OCI-M2 (cell line): ENCODE results near the gene PTGES2.
A peak's percentile ranks its signal among the peaks of the same experiment; 100 is the strongest.

Source experiments
- DNase-seq: peaks from one replicate; lab custom pipeline; 2025; ENCODE audit not compliant: unreplicated experiment; lab: John Stamatoyannopoulos, UW

PTGES2 gene

DNA sequence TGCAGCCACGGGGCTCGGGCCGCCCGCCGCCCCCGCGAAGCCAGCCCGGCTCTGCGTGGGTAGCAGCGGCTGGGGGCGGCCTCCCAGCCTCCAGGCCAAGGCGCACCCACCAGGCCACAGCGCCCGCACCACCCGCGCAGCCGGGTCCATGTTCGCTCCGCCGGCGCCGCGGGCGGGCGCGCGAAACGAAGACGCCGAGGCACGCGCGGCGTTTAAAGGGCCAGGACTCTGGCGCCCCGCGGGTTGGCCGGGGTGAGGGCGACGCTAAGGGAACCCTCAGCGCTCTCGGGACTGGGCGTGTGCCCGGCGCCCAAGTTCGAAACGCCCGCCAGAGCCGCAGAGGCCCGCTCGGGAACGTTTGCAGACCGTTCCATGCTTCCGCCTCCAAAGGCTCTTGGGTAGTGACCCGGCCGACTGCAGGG is at the start of gene PTGES2:
Gene PTGES2, minus strand, starts transcription at position 162 of the 422 bp plus-strand sequence. Its CDS starts 12 bp downstream, at position 150.
- no peak for DNase-seq

DNA sequence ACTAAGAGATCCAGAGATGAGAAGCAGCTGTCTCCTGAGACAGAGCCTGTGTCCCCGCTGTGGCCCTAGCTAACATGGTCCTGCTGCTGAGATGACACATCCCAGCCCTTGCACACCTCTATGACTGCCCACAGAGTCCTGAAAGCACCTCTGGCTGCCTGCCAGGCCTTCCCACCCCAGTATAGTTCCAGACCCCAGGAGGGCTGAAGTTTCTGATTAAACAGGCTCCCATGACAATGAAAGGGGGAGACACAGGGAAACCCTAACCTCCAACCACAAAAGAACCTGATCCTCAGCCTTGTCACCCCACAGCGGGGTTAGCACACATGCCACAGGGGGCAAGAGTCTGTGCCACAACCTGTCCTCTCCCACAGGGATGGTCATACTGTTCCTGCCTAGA is 48.2 kb upstream of the PTGES2 start:
- DNase-seq = no peak

GRCh38 chr9:128175102-128175563 is 47.6 kb upstream of the PTGES2 start:
- no peak for DNase-seq

DNA sequence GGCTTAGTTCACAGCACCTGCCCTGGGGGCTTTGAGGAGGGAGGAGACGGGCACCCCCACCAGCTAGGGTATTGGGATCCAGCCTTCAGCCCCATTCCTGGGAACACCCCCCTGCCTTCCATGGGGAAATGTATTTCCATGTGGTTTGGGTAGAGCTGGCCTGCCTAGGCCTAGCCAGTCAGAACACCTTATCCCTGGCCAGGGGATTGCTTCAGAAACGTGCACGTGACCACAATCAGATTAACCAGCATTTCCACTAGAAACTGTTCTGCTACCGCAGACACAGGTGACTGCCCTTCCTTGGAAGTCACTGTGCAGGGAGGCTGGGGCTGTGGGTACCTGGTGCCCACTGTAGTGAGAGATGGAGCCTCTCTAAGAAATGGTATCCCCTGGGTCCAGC is 46.5 kb upstream of the PTGES2 start:
- no peak for DNase-seq

DNA sequence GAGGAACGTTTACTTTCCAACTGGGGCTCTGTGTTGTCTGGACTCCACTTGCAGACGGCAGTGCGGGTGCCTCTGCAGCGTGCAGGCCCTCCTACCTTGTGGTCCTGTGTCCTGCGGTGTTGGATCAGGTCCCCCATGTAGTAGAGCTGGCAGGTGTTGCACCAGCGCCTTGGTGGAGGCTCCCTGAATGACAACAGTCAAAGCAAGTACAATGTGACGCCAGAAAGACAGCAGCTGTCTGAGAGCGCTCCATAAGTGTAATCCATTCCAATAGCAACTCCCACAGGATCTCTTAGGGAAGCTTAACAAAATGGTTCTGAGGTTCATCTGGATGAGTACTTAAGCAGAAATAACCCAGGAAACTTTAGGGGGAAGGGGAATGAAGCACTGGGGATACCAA is 42.4 kb upstream of the PTGES2 start:
- DNase-seq = no peak

GRCh38 chr9:128169492-128169891 is 42.0 kb upstream of the PTGES2 start:
- no peak for DNase-seq

DNA sequence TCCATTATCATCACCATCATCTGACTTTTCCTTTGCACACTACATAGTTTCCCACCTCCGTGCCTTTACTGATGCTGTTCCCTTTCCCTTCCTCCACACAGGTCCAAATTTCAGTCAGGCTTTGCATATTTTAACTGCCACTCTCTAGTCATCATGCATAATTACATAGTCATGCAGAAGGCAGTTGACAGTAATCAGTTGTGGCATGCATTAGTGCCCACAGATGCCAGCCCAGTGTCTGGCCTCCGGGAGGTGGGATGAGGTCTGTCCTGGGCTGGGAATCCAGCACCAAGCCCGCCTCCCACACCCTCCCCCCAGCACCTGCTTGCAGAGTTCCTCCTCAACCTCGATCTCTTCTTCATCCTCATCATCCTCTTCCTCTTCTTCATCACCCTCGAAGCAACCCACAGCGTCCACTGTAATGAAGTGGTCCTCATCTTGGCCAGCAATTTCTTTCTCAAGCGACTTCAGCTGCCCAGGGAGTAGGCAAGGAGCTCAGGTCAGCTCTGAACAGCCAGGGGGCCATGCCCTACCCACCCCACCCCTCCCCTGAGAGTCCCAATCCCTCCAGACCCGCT is 41.3 kb upstream of the PTGES2 start:
- DNase-seq = no peak

- no peak for DNase-seq
These were observed 39.7 kb upstream of the PTGES2 start for GRCh38 chr9:128167209-128167608.

DNA sequence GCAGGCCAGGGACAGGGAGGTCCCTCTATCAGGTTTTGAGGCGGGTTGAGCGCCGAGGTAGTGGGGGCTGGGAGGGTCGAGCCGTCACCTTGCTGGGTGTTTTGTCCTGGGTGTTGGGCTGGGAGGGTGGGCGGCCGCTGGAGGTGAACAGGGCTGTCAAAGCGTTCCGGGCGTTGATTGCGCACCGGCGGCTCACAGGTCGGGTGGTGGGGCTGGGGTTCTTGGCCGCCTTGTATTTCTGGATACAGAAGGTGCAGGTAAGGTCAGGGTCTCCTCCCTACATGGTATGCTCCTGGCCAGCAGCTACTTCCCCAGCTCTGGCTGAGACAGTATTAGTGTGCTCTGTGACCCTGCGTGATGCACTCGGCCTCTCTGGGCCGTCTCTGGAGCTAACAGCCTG is 38.6 kb upstream of the PTGES2 start:
- no peak for DNase-seq

- no peak for DNase-seq
These were observed 36.9 kb upstream of the PTGES2 start for GRCh38 chr9:128164307-128164885.

GRCh38 chr9:128163523-128164306 is 36.2 kb upstream of the PTGES2 start:
- DNase-seq = no peak

GRCh38 chr9:128163027-128163515 is 35.5 kb upstream of the PTGES2 start:
- DNase-seq = no peak

GRCh38 chr9:128162215-128163026 is 34.9 kb upstream of the PTGES2 start:
- DNase-seq = no peak

DNA sequence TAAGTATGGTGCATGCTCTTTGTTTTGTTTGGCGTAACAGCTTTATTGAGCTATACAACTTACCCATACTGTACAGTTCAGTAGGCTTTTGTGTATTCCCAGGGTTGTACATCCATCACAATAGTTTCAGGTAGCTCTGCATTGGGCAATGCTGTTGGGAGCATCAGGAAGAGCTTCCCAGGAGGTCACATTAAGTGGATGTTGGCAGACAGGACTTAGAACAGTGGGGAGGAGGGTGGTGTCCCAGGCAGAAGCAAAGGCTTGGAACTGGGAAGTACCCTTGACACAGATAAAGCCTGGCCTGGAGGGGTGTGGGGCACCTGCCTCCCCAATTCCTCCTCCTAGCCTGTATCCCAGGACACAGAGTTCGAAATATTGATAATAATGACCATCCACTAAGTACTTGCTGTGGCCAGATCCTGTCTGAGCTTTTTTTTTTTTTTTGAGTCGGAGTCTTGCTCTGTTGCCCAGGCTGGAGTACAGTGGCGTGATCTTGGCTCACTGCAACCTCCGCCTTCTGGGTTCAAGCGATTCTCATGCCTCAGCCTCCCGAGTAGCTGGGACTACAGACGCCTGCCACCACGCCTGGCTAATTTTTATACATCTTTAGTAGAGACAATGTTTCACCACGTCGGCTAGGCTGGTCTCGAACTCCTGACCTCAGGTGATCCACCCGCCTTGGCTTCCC is 33.8 kb upstream of the PTGES2 start:
- no peak for DNase-seq

GRCh38 chr9:128160603-128160987 is 33.1 kb upstream of the PTGES2 start:
- DNase-seq = no peak

GRCh38 chr9:128159784-128160602 is 32.5 kb upstream of the PTGES2 start, which contains the start of gene BBLN:
BBLN (plus strand) TSS chr9:128160265; CDS start chr9:128160408, 143 bp downstream.
- peak; percentile 30 for DNase-seq

- DNase-seq = no peak
These were observed 31.9 kb upstream of the PTGES2 start for GRCh38 chr9:128159522-128159783.

- no peak for DNase-seq
These were observed 28.4 kb upstream of the PTGES2 start for GRCh38 chr9:128155736-128156500.
